Body of pancreas (tissue), 4 donors: ENCODE measurements around the gene KLHL30. TPM values are rescaled to one million over a fixed set of nuclear protein-coding genes. Genes with fewer than 3 reads are reported as not detected.

Experiments
- ATAC-seq: fragments of 150-250 bp; one replicate; pipeline ENCODE4 v1.9.1; 2016
- DNase-seq, 4 donors: peaks; one replicate each; pipeline ENCODE4 v3.0.0-alpha.2; 2019
- H3K27ac ChIP-seq, 4 donors: fragments of 200-600 bp; sonication (generic); 1 replicate in 3 of 4; 2 replicates in 1 of 4; pipeline versions ENCODE4 v1.5.1 to v1.6.1; 2016 to 2019; ENCODE audit warnings: mild to moderate bottlenecking in 1 of 4, mixed read lengths in 1 of 4, moderate library complexity in 1 of 4
- H3K27me3 ChIP-seq, 2 donors: fragments of 200-600 bp; sonication (generic); one replicate each; pipeline ENCODE4 v1.6.0; 2016; ENCODE audit warnings: mild to moderate bottlenecking in 1 of 2
- H3K36me3 ChIP-seq, 2 donors: fragments of 200-600 bp; sonication (generic); replicated peaks in 1 of 2; 2 replicates each; pipeline ENCODE4 v1.5.1; 2016; ENCODE audit warnings: low read depth in 2 of 2; ENCODE audit not compliant: insufficient read depth in 1 of 2
- H3K4me1 ChIP-seq: fragments of 200-600 bp; sonication (generic); one replicate; pipeline ENCODE4 v1.6.0; 2016
- H3K4me3 ChIP-seq, 2 donors: fragments of 200-600 bp; sonication (generic); 1 replicate in 1 of 2; 2 replicates in 1 of 2; pipeline ENCODE4 v1.5.1; 2016 to 2019
- H3K9me3 ChIP-seq, 3 donors: fragments of 200-600 bp; sonication (generic); 1 replicate in 2 of 3; 2 replicates in 1 of 3; pipeline ENCODE4 v1.5.1; 2016
- CTCF ChIP-seq, 7 experiments: fragments of 450-650 bp in 4 of 7; fragments of 200-600 bp in 3 of 7; sonication (generic) in 3 of 7; IDR thresholded peaks; one replicate each; pipeline ENCODE4 v1.5.1; 2016 to 2019; ENCODE audit warnings: antibody characterized with exemption in 7 of 7
- POLR2A ChIP-seq, 3 donors: fragments of 450-650 bp; IDR thresholded peaks; one replicate each; pipeline ENCODE4 v1.6.1; 2016; ENCODE audit warnings: antibody characterized with exemption in 3 of 3, mild to moderate bottlenecking in 2 of 3
- WGBS, 2 donors: methylation state at CpG; one replicate each; pipeline ENCODE4 v1.1.5; 2017; 5-methylcytosine and 5-hydroxymethylcytosine counted together
- intact Hi-C: fragments of 100-400 bp; cut with DNase I; formaldehyde crosslinking; loops from one replicate; pipeline ENCODE4 v1.15.1; 2023
- total RNA-seq, 2 donors: library from RNA; depleted of rRNA; stranded (reverse); fragments of >200 nt; gene quantifications; one replicate each; pipeline ENCODE4 v1.1.0, GENCODE V29; 2016

The KLHL30 gene
- total RNA-seq, 2 donors from 2014 or later, result 0.26 to 0.66 TPM

- H3K27ac ChIP-seq, result no peak overlapping the region
- no peaks in the 10 kb centered on the region for H3K36me3 ChIP-seq
- H3K27me3 ChIP-seq, result peaks cover 0 to 3% of the 10 kb centered on the region in 2 donors
- peaks cover 49% of the 10 kb centered on the region for H3K4me1 ChIP-seq
- intact Hi-C loops, result no loop called here
- TF ChIP-seq CTCF (IDR thresholded peaks at IDR 0.05) (no peak), POLR2A (IDR thresholded peaks at IDR 0.05) (no peak)
- no peak overlapping the region for H3K4me3 ChIP-seq
- H3K9me3 ChIP-seq, result no peaks in the 10 kb centered on the region
- 86 to 94% methylated on average over 8 of the region's 8 CpGs for WGBS, 2 donors
- DNase-seq (no peak), ATAC-seq (no peak)
Observed at GRCh38 chr2:238164906-238165287, 26.4 kb downstream of the KLHL30 start.

GRCh38 chr2:238165288-238165921 is 26.9 kb downstream of the KLHL30 start:
- Histone ChIP-seq H3K4me3 (no peak overlapping the region), H3K27me3 (peaks cover 0 to 3% of the 10 kb centered on the region in 2 donors), H3K27ac (no peak overlapping the region), H3K4me1 (peaks cover 54% of the 10 kb centered on the region), H3K9me3 (no peaks in the 10 kb centered on the region), H3K36me3 (no peaks in the 10 kb centered on the region)
- TF ChIP-seq POLR2A (IDR thresholded peaks at IDR 0.05), result no peak
- TF ChIP-seq CTCF (IDR thresholded peaks at IDR 0.05), result no peak
- intact Hi-C loops, result no loop called here
- 90 to 92% methylated on average over 6 to 12 of the region's 12 CpGs for WGBS, 2 donors
- DNase-seq (no peak), ATAC-seq (no peak)

- peaks cover 0 to 3% of the 10 kb centered on the region in 2 donors for H3K27me3 ChIP-seq
- no peaks in the 10 kb centered on the region for H3K36me3 ChIP-seq
- peak in 1 of 4 donors; percentile 60 for DNase-seq
- WGBS, 2 donors, result 46 to 71% methylated on average over 8 to 23 of the region's 24 CpGs
- no peak overlapping the region for H3K4me3 ChIP-seq
- H3K9me3 ChIP-seq, result no peaks in the 10 kb centered on the region
- intact Hi-C loops, result no loop called here
- no peak for ATAC-seq
- H3K27ac ChIP-seq, result no peak overlapping the region
- H3K4me1 ChIP-seq, result peaks cover 59% of the 10 kb centered on the region
- TF ChIP-seq CTCF (IDR thresholded peaks at IDR 0.05) (no peak), POLR2A (IDR thresholded peaks at IDR 0.05) (no peak)
Observed at GRCh38 chr2:238166391-238167343, 28.2 kb downstream of the KLHL30 start.

GRCh38 chr2:238167344-238167715 is 28.9 kb downstream of the KLHL30 start:
- intact Hi-C loops, result no loop called here
- peaks cover 58% of the 10 kb centered on the region for H3K4me1 ChIP-seq
- TF ChIP-seq CTCF (IDR thresholded peaks at IDR 0.05), result no peak
- no peak for TF ChIP-seq POLR2A (IDR thresholded peaks at IDR 0.05)
- no peak for DNase-seq
- H3K27ac ChIP-seq, result no peak overlapping the region
- peaks cover 0 to 3% of the 10 kb centered on the region in 2 donors for H3K27me3 ChIP-seq
- no peak overlapping the region for H3K4me3 ChIP-seq
- ATAC-seq, result no peak
- H3K36me3 ChIP-seq, result peaks cover 0 to 3% of the 10 kb centered on the region in 2 donors
- 92 to 95% methylated on average over 5 to 7 of the region's 7 CpGs for WGBS, 2 donors
- no peaks in the 10 kb centered on the region for H3K9me3 ChIP-seq
